SK-N-SH (cell line): ENCODE results near the gene FFAR2.

Experiments
- CTCF ChIP-seq: fragments of 200-600 bp; sonication (generic); IDR thresholded peaks from 2 replicates; pipeline ENCODE4 v1.6.1; 2017; ENCODE audit warnings: antibody characterized with exemption, mild to moderate bottlenecking, moderate library complexity
- JUND ChIP-seq: IDR thresholded peaks from 2 replicates; pipeline ENCODE4 v1.4.0; 2012
- MAX ChIP-seq: IDR thresholded peaks from 2 replicates; pipeline ENCODE4 v1.4.0; 2012; ENCODE audit warnings: low read depth
- MXI1 ChIP-seq: IDR thresholded peaks from 2 replicates; pipeline ENCODE4 v1.6.1; 2012; ENCODE audit warnings: mild to moderate bottlenecking, low read depth, low read length, improper control_type of control experiment
- POLR2AphosphoS5 ChIP-seq: IDR thresholded peaks from 2 replicates; pipeline ENCODE4 v1.6.1; 2012; ENCODE audit warnings: low read depth, low read length
- RAD21 ChIP-seq: IDR thresholded peaks from 2 replicates; pipeline ENCODE4 v1.6.1; 2012; ENCODE audit warnings: mild to moderate bottlenecking, low read length
- RCOR1 ChIP-seq: fragments of 150-350 bp; IDR thresholded peaks from 2 replicates; pipeline ENCODE4 v1.6.1; 2017; ENCODE audit warnings: antibody characterized with exemption, low read length
- RFX5 ChIP-seq: IDR thresholded peaks from 2 replicates; pipeline ENCODE4 v1.6.1; 2012; ENCODE audit warnings: mild to moderate bottlenecking, improper control_type of control experiment, low read length
- SIN3A ChIP-seq: IDR thresholded peaks from 2 replicates; pipeline ENCODE4 v1.6.1; 2012; ENCODE audit warnings: low read depth, mild to moderate bottlenecking, low read length, moderate library complexity, borderline replicate concordance
- SMC3 ChIP-seq: IDR thresholded peaks from 2 replicates; pipeline ENCODE4 v1.6.1; 2012; ENCODE audit warnings: low read depth, low read length, improper control_type of control experiment
- TAF1 ChIP-seq: IDR thresholded peaks from 2 replicates; pipeline ENCODE4 v1.6.1; 2012; ENCODE audit warnings: low read depth, mild to moderate bottlenecking, low read length, moderate library complexity, borderline replicate concordance
- TCF12 ChIP-seq: IDR thresholded peaks from 2 replicates; pipeline ENCODE4 v1.4.0; 2012
- USF1 ChIP-seq: IDR thresholded peaks from 2 replicates; pipeline ENCODE4 v1.4.0; 2012; ENCODE audit warnings: low read depth, borderline replicate concordance
- ZBTB33 ChIP-seq: IDR thresholded peaks from 2 replicates; pipeline ENCODE4 v1.4.0; 2012; ENCODE audit warnings: low read depth, borderline replicate concordance

- no peak for TF ChIP-seq CTCF
- TF ChIP-seq MAX = no peak
- TF ChIP-seq SIN3A = no peak
- no peak for TF ChIP-seq ZBTB33
- no peak for TF ChIP-seq RCOR1
- TF ChIP-seq USF1 = no peak
- TF ChIP-seq RFX5 = no peak
- TF ChIP-seq TAF1 = no peak
- no peak for TF ChIP-seq RAD21
- no peak for TF ChIP-seq MXI1
- no peak for TF ChIP-seq JUND
- no peak for TF ChIP-seq POLR2AphosphoS5
- no peak for TF ChIP-seq TCF12
- no peak for TF ChIP-seq SMC3
Observed at GRCh38 chr19:35497406-35497805, 49.3 kb downstream of the FFAR2 start.
